Right lobe of liver (tissue), 4 donors: ENCODE results near the gene COIL.

Source experiments
- CTCF ChIP-seq, 4 donors: fragments of 200-600 bp in 3 of 4; fragments of 450-650 bp in 1 of 4; IDR thresholded peaks; one replicate each; pipeline versions ENCODE4 v1.5.1 to v1.8.0; 2016 to 2022; ENCODE audit warnings: antibody characterized with exemption in 4 of 4, mild to moderate bottlenecking in 2 of 4
- POLR2A ChIP-seq: fragments of 450-650 bp; IDR thresholded peaks from one replicate; pipeline ENCODE4 v1.6.1; 2017; ENCODE audit warnings: antibody characterized with exemption, mild to moderate bottlenecking
- donor health status: DM: no; HTN: no; CAD: no.
- donor health status: DM: no; HTN: no; CAD: no.
- donor health status: DM: no; HTN: yes; CAD: no.

GRCh38 chr17:56930739-56931337 is 30.0 kb downstream of the COIL start:
- TF ChIP-seq CTCF (IDR thresholded peaks at IDR 0.05) = no peak
- TF ChIP-seq POLR2A = no peak
